ENCODE data around the gene SEC14L6. TPM values are rescaled to one million over a fixed set of nuclear protein-coding genes. Genes with fewer than 3 reads are reported as not detected.

SEC14L6 gene
- total RNA-seq, 2 experiments from 2014 or later: not detected

DNA sequence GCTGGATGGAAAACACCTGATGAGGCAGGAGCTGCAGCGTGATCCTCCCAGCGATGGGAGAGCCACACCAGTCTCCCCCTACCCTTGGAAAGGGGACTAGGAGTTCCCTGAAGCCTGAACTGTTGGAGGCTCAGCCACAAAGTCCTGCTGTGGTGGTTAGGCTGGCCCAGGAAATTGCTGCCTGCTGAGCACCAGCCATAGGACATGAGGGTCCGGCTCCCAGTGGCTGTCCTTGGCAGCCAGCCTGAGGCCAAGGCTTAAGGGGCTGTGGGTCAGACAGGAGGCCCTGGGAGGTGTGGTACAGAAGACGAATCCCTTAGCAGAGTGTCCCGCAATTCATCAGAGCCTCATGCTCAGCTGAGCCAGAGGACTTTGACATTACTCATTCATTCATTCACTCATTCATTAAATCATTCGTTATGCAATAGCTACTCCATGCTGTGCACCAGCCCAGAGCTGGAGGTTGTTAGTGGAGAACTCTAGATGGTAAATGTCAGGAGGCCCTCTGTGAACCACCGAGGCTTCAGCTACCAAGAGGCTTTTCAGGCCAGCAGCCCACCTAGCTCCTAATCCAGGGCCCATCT, 26.6 kb downstream of the SEC14L6 start:
- TF ChIP-seq, protein P1, sequence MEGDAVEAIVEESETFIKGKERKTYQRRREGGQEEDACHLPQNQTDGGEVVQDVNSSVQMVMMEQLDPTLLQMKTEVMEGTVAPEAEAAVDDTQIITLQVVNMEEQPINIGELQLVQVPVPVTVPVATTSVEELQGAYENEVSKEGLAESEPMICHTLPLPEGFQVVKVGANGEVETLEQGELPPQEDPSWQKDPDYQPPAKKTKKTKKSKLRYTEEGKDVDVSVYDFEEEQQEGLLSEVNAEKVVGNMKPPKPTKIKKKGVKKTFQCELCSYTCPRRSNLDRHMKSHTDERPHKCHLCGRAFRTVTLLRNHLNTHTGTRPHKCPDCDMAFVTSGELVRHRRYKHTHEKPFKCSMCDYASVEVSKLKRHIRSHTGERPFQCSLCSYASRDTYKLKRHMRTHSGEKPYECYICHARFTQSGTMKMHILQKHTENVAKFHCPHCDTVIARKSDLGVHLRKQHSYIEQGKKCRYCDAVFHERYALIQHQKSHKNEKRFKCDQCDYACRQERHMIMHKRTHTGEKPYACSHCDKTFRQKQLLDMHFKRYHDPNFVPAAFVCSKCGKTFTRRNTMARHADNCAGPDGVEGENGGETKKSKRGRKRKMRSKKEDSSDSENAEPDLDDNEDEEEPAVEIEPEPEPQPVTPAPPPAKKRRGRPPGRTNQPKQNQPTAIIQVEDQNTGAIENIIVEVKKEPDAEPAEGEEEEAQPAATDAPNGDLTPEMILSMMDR (conservative IDR thresholded peaks at IDR 0.05; ENCODE audit: low read length): no peak
- no peak for TF ChIP-seq EZH2phosphoT487 (IDR thresholded peaks at IDR 0.05; ENCODE audit: borderline replicate concordance, low read depth, low read length)
- no peaks in the 10 kb centered on the region for H3K79me2 ChIP-seq (ENCODE audit: insufficient read depth, low read depth, low read length)
- no peaks in the 10 kb centered on the region for H3K9me3 ChIP-seq (ENCODE audit: low read length)
- POLR2A ChIA-PET: no interaction called here
- no peak overlapping the region for H3K27ac ChIP-seq (ENCODE audit: low read depth, low read length, poor library complexity, severe bottlenecking)
- H3K4me2 ChIP-seq (ENCODE audit: low read length): no peak overlapping the region
- BruUV-seq (replicated peaks): no TSS peak
- no peaks in the 10 kb centered on the region for H4K20me1 ChIP-seq (ENCODE audit: insufficient read depth, low read length)
- CTCF ChIA-PET (ENCODE audit: unreplicated experiment): no interaction called here
- DNase-seq (ENCODE audit: low spot score): no peak
- H2AFZ ChIP-seq (ENCODE audit: low read length): no peak overlapping the region
- no peak overlapping the region for H3K4me3 ChIP-seq (ENCODE audit: low read depth, low read length, poor library complexity, severe bottlenecking)
- intact Hi-C loops (cut with micrococcal nuclease; ENCODE audit: unreplicated experiment): no loop called here
- no peaks in the 10 kb centered on the region for H3K4me1 ChIP-seq (ENCODE audit: insufficient read depth, low read length, poor library complexity, severe bottlenecking)
- no peaks in the 10 kb centered on the region for H3K9me2 ChIP-seq (ENCODE audit: insufficient read depth, low read length)
- no peaks in the 10 kb centered on the region for H3K36me3 ChIP-seq (ENCODE audit: insufficient read depth, low read length)

DNA sequence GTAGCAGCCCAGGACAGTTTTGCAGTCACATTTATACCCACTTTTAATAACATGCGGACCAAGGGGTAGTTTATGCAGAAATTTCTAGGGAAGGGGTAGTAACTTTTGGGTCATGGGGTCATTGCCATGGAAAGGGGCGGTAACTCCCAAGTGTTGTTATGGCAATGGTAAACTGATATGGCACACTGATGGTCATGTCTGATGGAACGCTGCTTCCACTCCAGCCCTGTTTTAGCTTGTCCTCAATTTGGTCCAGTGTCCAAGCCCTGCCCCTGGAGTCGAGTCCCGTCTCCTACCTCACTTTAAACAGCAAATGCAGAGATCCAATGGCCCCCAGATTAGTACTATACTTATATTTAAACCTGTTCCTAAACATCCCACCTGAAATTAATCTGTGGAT, 29.8 kb downstream of the SEC14L6 start:
- Histone ChIP-seq H2AFZ (ENCODE audit: low read length) (no peak overlapping the region), H3K27ac (ENCODE audit: low read depth, low read length, poor library complexity, severe bottlenecking) (no peak overlapping the region), H3K79me2 (ENCODE audit: insufficient read depth, low read depth, low read length) (no peaks in the 10 kb centered on the region), H3K36me3 (ENCODE audit: insufficient read depth, low read length) (no peaks in the 10 kb centered on the region), H3K4me2 (ENCODE audit: low read length) (no peak overlapping the region), H3K9me3 (ENCODE audit: low read length) (no peaks in the 10 kb centered on the region), H4K20me1 (ENCODE audit: insufficient read depth, low read length) (no peaks in the 10 kb centered on the region), H3K4me3 (ENCODE audit: low read depth, low read length, poor library complexity, severe bottlenecking) (no peak overlapping the region), H3K9me2 (ENCODE audit: insufficient read depth, low read length) (no peaks in the 10 kb centered on the region), H3K4me1 (ENCODE audit: insufficient read depth, low read length, poor library complexity, severe bottlenecking) (no peaks in the 10 kb centered on the region)
- ChIA-PET POLR2A (no interaction called here), CTCF (ENCODE audit: unreplicated experiment) (no interaction called here)
- BruUV-seq (replicated peaks): no TSS peak
- intact Hi-C loops (cut with micrococcal nuclease; ENCODE audit: unreplicated experiment): no loop called here
- no peak for DNase-seq (ENCODE audit: low spot score)
- TF ChIP-seq EZH2phosphoT487 (IDR thresholded peaks at IDR 0.05; ENCODE audit: borderline replicate concordance, low read depth, low read length): no peak
- TF ChIP-seq, protein P1 (conservative IDR thresholded peaks at IDR 0.05; ENCODE audit: low read length): no peak

DNA sequence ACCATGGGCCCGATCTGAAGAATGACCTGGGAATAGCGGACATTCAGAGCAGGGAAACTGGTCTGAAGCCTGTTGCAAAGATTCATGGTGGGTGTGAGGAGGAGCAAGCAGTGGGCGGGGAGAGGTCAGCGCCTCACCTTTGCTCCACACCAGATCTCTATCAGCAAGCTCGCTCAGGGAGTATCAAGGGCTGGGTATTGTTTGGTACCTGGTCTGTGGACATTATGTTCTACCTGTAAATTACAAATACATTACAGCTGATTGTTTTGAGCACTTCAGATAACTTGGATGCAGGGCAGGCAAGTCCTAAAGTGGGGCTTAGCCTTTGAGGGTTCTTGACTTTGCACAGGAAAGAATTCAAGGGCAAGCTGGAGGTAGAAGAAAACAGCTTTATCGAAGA, 30.3 kb downstream of the SEC14L6 start:
- H4K20me1 ChIP-seq (ENCODE audit: insufficient read depth, low read length): no peaks in the 10 kb centered on the region
- ChIA-PET POLR2A (no interaction called here), CTCF (ENCODE audit: unreplicated experiment) (no interaction called here)
- no peak overlapping the region for H3K4me3 ChIP-seq (ENCODE audit: low read depth, low read length, poor library complexity, severe bottlenecking)
- no peaks in the 10 kb centered on the region for H3K4me1 ChIP-seq (ENCODE audit: insufficient read depth, low read length, poor library complexity, severe bottlenecking)
- no peak for TF ChIP-seq EZH2phosphoT487 (IDR thresholded peaks at IDR 0.05; ENCODE audit: borderline replicate concordance, low read depth, low read length)
- TF ChIP-seq, protein P1 (conservative IDR thresholded peaks at IDR 0.05; ENCODE audit: low read length): no peak
- no peak for DNase-seq (ENCODE audit: low spot score)
- H3K36me3 ChIP-seq (ENCODE audit: insufficient read depth, low read length): no peaks in the 10 kb centered on the region
- no peak overlapping the region for H3K27ac ChIP-seq (ENCODE audit: low read depth, low read length, poor library complexity, severe bottlenecking)
- no peak overlapping the region for H3K4me2 ChIP-seq (ENCODE audit: low read length)
- no peak overlapping the region for H2AFZ ChIP-seq (ENCODE audit: low read length)
- no TSS peak for BruUV-seq (replicated peaks)
- intact Hi-C loops (cut with micrococcal nuclease; ENCODE audit: unreplicated experiment): no loop called here
- no peaks in the 10 kb centered on the region for H3K79me2 ChIP-seq (ENCODE audit: insufficient read depth, low read depth, low read length)
- no peaks in the 10 kb centered on the region for H3K9me2 ChIP-seq (ENCODE audit: insufficient read depth, low read length)
- no peaks in the 10 kb centered on the region for H3K9me3 ChIP-seq (ENCODE audit: low read length)
